ENCODE results near the gene F7.
"Not testable (repeated sequence)": the region's sequence is repeated elsewhere in the genome, so short reads cannot be mapped to it uniquely, and the experiment has no call there.

Gene F7

DNA sequence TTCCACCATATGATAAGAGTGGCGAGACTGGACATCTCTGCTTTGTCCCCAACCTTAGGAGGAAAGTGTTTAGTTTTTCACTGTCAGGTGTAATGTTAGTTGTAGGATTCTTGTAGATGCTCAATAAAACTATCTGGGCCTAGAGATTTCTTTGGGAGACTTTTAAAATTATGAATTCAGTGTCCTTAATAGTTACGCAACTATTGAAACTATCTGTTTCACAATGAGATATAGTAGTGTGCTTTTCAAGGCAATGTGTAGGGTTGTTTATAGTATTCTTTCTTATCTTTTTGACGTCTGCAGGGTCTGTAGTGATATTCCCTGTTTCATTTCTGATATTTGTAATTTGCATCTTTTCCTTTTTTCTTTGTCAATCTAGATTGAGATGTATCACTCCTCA, 33.2 kb upstream of the F7 start:
- DNase-seq: no peak

DNA sequence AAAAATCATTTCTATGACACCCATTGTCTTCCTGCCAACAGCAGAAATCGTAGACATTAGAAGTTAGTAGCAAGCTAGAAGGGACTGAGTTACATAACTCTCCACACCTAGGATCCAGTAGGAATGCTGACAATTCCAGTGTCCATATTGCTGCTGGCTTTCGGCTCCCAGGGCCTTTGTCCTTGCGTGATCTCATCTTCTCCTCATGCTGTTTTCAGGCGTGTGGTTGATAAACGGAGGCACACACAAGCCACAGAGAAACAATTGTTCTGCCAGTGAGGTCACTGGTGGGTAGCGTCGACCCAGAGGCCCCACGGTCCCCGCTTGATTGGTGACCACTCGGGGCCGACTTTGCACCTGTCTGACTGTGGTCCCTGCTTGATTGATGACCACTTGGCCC, 31.6 kb upstream of the F7 start:
- no peak for DNase-seq

DNA sequence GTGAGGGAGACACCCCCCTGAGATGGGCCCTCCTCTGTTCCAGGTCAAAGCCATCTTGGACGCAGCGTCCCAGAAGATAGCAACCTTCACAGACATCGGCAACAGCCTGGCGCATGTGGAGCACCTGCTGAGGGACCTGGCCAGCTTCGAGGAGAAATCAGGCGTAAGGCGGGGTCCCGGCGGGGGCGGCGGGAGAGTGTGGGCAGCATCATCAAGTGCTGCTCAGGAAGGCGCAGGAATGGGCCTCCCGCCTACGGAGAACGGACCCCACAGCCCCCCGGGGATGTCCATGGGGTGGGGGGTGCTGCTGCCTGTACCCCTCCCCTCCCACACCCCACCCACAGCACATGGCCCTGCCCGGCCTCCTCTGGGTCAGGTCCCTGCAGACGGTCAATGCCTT, 31.2 kb upstream of the F7 start:
- no peak for DNase-seq

DNA sequence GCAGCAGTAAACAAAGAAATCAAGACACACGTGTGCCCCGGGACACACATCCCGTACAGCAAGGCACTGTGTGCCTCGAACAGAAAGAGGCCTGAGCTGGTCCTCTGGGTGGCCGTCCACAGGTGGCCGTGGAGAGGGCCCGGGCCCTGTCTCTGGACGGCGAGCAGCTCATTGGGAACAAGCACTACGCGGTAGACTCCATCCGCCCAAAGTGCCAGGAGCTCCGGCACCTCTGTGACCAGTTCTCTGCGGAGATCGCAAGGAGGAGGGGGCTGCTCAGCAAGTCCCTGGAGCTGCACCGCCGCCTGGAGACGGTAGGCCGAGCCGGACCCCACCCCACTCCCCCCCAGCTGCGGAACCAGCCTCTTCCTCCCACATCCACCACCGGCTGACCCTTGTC, 30.7 kb upstream of the F7 start:
- DNase-seq: no peak

DNA sequence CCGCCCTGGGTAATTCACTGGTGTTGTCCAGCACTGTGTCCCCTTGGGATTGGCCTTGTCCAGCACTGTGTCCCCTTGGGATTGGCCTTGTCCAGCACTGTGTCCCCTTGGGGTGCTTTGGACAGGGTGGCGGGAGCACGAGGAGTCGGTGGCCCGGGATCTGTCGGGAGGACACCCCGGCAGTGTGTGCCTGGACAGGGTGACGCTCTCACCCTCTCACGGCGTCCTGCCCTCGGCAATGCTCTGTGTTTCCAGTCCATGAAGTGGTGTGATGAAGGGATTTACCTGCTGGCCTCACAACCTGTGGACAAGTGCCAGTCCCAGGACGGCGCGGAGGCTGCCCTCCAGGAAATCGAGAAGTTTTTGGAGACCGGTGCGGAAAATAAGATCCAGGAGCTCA, 29.9 kb upstream of the F7 start:
- DNase-seq: no peak

DNA sequence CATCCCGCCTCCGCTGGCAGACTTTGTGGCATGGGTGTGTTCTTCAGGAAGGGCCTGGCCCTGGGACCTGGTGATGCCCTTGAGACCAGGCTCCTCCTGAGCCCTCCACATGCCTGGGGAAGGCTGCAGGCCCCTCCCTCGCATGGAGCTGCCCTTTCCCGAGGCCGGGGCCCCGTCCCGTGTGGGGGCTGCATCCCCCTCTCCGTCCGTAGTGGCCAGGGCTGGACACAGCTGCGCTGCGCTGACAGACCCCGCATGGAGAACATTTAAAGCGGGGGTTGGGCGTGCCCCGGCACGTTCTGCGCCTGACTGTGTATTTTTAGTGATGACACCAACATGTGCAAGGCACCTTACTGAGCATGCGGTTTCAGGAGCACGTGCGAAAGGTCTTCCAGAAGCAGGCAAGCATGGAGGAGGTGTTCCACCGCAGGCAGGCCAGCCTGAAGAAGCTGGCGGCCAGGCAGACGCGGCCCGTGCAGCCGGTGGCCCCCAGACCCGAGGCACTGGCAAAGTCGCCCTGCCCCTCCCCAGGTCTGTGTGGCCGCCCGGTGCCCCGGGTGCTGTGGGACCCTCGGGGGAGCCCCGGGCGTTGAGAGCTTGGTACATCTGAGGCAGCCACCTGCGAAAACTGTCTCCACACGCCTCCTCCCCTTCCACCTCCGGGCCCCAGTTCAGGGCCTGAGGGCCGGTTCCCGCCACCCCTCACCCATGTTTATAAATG, 28.8 kb upstream of the F7 start:
- no peak for DNase-seq

DNA sequence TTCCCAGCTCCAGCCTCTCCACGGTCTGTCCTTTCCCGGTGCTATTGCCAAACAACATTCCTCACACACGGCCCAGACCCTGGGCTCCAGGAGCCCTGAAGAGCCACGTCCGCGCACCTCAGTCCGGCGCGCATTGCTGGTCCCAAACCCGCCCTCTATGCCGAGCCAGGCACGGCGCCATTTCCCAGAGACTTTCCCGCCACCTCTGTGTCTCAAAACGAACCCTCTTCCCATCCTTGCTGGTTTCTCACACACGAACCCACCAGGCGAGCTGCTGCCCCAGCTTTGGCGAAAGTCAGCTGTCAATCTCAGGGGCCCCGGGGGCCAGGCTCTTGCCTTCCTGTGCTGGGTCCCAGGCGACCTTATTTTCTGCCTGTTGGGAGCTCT, 28.0 kb upstream of the F7 start:
- no peak for DNase-seq

DNA sequence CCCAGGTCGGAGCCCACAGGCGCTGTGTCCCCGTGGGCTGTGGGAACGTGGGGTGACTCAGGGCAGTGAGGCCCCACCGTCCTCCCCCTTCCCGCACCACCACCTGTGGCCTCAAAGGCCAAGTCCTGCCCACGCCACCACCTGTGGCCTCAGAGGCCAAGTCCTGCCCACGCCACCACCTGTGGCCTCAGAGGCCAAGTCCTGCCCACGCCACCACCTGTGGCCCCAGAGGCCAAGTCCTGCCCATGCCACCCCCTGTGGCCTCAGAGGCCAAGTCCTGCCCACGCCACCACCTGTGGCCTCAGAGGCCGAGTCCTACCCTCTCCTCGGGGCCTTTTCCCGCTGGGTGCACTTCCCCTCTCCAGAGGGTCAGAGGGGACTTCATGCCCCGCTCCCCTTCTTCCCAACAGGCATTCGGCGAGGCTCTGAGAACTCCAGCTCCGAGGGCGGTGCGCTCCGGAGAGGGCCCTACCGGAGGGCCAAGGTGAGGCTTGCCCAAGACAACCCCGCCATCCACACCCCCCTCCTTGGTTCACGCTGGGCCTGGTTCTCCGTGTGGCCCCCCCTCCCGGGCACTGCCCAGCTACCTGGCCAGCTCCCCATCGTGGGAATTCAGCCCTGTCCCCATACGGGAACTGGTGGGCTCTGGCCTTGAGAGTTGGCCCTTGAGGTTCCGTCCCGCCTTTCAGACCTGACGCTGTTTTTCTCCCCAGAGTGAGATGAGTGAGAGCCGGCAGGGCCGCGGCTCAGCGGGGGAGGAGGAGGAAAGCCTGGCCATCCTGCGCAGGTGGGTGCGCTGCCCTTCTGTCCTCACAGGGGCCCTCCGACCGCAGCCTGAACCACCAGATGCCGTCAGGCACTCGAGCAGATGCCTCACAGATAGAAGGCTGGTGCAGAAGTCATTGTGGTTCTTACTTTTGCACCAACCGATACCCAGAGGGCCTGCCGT, 27.4 kb upstream of the F7 start:
- no peak for DNase-seq

DNA sequence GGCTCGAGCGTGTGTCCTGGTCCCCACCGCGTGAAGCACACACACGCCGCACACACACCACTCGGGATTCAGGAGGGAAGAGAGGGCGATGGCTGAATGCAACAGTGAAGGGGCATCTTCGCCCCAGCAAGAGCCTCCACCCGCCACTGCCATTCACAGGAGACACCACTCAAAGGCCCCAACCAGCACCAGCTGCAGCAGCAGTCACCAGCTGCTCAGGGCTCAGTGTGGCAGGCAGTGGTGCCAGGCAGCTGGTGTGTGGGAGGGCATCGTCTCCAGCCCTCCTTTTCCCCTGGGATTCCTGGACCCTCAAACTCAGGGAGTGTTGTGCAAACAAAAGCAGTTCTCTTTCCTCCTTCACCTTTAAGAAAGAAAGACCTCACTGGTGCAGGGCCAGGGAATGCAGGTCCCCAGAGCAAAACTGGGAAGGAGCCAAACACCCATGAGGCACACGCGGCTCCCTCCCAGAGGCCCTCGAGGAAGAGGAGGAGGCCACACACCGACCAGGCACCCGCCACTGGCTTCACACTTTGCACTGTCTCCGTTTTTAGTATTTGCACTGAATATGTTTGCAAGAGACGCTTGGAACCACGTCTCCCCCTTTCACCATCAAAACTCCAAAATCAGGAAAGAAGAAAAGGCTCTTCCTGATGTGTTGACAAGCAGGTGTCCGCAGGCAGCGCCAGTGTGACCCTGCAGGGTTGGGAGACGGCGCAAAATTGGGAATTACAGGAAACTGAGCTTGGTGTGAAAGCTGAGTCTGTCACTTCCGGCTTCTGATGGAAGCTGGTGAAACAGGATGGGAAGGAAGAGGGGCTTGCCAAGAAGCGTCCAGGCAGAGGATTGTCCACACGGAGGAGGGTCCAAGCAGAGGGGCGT, 26.4 kb upstream of the F7 start:
- DNase-seq: no peak

DNA sequence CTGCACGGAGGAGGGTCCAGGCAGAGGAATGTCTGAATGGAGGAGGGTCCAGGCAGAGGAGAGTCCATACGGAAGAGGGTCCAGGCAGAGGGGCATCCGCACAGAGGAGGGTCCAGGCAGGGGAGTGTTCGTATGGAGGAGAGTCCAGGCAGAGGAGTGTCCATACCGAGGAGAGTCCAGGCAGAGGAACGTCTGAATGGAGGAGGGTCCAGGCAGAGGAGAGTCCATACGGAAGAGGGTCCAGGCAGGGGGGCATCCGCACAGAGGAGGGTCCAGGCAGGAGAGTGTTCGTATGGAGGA, 25.9 kb upstream of the F7 start:
- DNase-seq: not testable (repeated sequence)

DNA sequence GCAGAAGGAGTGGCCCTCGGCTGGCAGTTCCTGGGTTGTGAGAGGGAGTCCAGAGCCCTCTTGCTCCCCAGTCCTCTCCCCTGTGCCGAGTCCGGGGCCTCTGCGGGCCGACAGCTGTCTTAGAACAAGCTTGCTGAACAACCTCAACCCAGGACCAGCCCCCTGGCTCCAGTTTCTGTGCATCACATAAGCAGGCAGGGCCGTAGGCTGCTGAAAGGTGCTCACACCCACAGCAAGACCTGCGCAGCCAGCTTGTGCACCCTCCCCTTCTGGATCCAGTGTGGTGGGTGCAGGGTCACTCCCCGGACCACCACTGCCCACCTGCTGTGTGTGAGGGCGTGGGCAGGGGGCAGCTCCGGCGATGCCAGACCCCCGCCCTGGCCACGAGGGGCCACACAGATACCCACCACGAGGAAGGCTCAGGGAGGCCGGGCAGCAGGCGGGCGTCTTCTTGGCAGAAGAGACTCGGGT, 25.2 kb upstream of the F7 start:
- no peak for DNase-seq

DNA sequence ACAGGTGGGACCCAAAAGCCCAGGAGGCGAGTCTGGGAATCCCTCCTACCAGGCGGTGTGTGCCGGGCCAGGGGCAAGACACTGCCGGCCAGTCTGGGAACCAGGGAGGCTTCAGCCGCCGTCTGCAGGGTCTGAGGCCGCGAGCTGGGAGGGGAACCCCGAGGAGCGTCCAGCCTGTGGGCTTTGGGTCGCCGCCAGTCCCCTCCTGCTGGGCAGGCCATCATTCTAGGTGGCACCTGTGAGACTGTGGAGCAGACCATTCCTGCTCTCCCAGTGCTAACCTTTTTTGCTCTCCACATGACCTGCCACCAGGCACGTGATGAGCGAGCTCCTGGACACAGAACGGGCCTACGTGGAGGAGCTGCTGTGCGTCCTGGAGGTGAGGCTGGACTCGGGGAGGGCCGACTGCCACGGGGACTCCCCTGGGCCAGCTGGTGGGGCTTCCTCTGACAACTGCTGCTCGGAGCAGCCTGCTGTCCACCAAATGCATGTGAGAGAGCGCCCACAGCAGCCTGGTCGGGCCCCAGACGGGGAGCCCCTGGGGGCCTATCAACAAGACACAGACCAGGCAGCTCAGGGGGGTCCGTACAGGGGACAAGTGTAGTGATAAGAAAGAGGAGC, 24.6 kb upstream of the F7 start:
- DNase-seq: no peak

DNA sequence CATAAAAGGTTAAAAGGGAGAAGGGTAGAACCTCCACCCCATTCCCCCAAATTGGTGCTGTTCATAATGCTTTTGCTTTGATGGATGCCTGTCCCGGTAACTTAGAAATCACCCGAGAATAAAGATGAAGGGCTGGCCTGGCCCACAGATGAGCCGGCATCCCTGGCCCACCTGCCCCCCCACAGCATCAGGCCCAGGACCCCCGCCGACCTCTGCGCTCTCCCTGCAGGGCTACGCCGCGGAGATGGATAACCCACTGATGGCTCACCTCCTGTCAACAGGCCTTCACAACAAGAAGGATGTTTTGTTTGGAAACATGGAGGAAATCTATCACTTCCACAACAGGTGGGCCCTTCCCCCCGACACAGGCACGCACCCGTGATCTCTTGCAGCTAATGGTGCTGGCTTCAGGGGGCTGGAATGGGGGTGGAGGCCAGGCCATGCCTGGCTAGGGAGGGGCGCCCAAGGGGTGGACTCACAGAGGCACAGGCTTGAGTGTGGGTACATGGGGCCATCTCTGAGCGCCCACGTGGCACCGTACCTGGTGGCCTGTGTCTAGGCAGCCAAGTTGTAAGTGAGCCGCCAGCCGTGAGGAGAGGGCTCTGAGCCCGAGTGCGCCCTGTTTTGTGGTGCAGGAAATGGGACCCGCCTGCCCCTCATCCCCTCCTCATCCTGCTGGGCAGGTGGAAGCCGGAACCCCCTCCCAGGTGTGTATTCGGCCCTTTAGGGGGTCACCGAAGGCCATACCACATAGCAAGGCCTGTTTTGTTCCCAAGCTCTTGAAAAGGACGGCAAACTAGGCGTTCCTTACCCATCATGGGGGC, 23.2 kb upstream of the F7 start:
- DNase-seq: no peak

DNA sequence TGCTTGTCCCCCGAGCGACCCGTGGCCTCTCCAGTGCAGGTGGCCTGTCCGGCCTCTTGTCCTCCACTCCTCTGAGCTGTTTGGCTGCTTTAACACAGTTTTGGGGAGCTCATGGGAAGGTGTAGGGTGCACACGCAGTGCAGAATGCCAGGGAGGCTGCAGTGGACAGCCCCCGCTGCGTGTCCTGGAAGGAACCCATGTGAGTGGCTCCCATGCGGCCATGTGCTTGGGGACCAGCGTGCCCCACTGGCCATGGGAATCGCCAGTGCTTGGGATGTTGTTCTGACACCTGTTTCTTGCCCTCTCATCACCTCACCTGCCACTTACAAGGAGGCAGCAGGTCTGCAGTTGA, 22.6 kb upstream of the F7 start:
- DNase-seq: no peak

DNA sequence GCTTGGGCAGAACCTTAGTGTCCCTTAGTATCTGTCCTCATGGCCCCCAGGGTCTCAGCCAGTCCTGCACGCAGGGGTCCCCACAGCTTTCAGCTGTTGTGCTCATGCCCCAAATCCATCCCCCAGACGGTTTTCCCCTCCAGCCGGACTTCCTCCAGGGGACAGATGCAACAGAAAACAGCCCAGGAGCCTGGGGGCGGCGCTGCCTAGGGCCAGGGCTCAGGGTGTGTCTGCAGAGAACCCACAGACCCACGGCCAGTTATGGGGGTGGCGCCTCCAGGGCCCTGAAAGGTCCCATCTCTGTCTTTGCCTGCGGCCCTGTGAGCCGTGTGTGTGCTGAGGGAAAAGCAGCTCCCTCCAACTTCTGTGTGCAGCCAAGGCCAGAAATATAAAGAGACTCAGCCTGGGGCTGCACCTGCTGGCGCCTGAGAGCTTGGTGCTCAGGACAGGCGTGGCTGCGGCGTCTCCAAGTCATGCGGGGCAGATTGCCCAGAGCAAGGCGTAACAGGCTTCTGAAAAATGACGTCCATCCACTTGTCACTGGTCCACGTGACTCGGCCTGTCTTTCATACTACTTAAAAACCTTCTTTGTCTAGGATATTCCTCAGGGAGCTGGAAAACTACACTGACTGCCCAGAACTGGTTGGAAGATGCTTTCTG, 22.1 kb upstream of the F7 start:
- no peak for DNase-seq

DNA sequence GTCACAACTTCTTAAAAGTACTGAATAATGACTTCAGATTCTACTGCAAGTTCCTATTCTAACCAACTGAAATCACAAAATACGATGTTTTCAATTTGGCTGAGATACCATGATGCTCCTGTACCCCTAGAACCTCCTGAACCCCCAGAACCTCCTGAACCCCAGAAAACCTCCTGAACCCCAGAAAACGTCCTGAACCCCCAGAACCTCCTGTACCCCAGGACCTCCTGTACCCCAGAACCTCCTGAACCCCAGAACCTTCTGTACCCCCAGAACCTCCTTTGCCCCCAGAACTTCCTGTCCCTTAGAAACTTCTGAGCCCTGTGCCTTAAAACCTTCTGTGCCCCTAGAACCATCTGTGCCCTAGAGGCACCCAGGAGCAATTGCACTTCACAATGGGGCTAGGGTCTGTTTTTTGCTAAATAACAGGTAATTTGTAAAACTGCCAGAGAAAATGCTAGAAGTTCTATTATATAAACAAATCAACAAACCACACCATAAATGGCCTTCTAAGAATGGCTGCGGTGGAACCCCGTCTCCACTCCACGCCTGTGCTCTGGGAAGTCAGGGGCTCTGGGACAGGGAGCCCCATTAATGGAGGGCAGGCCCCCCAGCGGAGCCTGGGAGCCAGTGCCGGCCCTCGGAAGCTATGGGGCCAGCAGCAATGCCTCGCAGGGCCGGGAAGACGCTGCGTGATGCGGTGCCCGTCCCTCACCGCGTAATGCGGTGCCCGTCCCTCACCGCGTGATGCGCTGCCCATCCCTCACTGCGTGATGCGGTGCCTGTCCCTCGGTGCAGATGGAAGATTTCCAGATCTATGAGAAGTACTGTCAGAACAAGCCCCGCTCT, 21.3 kb upstream of the F7 start:
- no peak for DNase-seq

DNA sequence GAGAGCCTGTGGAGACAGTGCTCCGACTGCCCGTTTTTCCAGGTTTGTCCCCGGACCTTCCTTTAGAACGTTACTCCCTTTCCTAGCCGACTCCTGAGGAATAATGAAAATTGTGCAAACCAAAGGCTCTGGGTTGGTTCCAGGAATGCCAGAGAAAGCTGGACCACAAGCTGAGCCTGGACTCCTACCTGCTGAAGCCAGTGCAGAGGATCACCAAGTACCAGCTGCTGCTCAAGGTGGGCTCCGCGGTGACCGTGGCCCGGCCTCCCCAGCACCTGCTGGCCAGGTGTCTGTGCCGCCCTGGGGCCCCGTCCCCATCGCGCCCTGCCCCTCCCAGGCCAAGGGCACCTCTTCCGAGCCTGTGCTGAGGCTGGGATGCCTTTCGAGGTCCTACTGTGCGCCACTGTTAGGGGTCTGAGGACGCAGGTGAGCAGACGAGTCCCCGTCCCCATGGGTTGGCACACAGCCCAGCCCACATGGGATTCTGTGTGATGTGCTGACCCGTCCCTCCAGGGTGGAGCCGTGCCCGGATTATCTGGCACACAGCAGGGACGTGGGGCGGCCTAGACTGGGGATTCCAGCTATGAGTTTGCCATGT, 20.5 kb upstream of the F7 start:
- peak in 1 of 5 donors; percentile 1 for DNase-seq

DNA sequence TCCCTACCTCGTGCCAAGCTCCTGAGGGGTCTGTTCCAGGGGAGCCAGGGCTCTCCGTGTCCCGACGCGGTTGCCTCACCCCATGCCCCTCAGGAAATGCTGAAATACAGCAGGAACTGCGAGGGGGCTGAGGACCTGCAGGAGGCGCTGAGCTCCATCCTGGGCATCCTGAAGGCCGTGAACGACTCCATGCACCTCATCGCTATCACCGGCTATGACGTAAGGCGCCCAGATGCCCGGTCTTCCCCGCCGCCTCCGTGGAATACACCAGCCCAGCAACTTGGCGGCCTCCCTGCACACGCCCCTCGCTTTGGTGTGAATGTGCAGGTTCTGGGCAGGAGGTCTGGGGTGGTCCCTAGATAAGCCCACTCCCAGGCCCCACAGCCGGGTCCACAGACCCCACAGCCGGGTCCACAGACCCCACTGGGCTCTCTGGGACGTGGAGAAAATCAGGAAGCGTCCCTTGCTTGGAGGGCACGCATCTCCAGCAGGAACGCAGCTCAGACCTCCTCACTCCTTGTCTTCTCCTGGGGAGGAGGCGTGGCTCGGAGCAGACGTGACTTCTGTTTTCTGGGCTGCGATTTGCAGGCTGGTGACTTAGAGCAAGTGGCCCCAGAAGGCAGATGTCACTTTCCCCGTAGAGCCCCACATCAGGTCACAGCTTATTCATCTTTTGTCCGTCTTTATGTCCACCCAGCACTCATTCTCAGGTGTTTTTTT, 19.4 kb upstream of the F7 start:
- DNase-seq: no peak

Measured in T-helper 1 cell (primary cell).